ENCODE measurements around the gene ATR. TPM values are rescaled to one million over a fixed set of nuclear protein-coding genes. Genes with fewer than 3 reads are reported as not detected.
"Not testable (repeated sequence)": the region's sequence is repeated elsewhere in the genome, so short reads cannot be mapped to it uniquely, and the experiment has no call there.

The ATR gene
- total RNA-seq, 1 experiment from 2014 or later = 74.4 TPM

GRCh38 chr3:142601713-142602112 lies 23.2 kb upstream of the ATR start:
- Histone ChIP-seq H3K36me3 (ENCODE audit: insufficient read depth, low read length) (no peaks in the 10 kb centered on the region), H3K27me3 (ENCODE audit: low read length) (no peaks in the 10 kb centered on the region), H3K9ac (ENCODE audit: low read length) (no peak overlapping the region), H2AFZ (ENCODE audit: low read length) (no peak overlapping the region), H3K79me2 (ENCODE audit: low read length) (no peaks in the 10 kb centered on the region), H3K4me1 (ENCODE audit: low read length) (peaks cover 5% of the 10 kb centered on the region), H3K27ac (ENCODE audit: low read length) (no peak overlapping the region), H3K9me2 (replicated peaks; ENCODE audit: insufficient read depth, low read length) (no peaks in the 10 kb centered on the region), H3K4me3 (ENCODE audit: low read length) (no peak overlapping the region), H3K9me3 (ENCODE audit: low read length) (no peaks in the 10 kb centered on the region), H3K4me2 (ENCODE audit: low read depth, low read length, poor library complexity, severe bottlenecking) (no peak overlapping the region), H4K20me1 (ENCODE audit: insufficient read depth, low read depth, low read length) (no peaks in the 10 kb centered on the region)
- no peak for DNase-seq

GRCh38 chr3:142597906-142598305 lies 19.4 kb upstream of the ATR start:
- H3K4me2 ChIP-seq (ENCODE audit: low read depth, low read length, poor library complexity, severe bottlenecking) = no peak overlapping the region

GRCh38 chr3:142596726-142597088 lies 18.2 kb upstream of the ATR start:
- no peaks in the 10 kb centered on the region for H3K79me2 ChIP-seq (ENCODE audit: low read length)
- H3K4me3 ChIP-seq (ENCODE audit: low read length) = peak overlapping the region; percentile 84
- no peaks in the 10 kb centered on the region for H4K20me1 ChIP-seq (ENCODE audit: insufficient read depth, low read depth, low read length)
- H3K9me3 ChIP-seq (ENCODE audit: low read length) = no peaks in the 10 kb centered on the region
- H3K27me3 ChIP-seq (ENCODE audit: low read length) = 0 out of 2 replicates have a peak, but pooled peaks cover 5% of the 10 kb centered on the region
- no peak for DNase-seq
- no peaks in the 10 kb centered on the region for H3K9me2 ChIP-seq (replicated peaks; ENCODE audit: insufficient read depth, low read length)
- H3K9ac ChIP-seq (ENCODE audit: low read length) = peak overlapping the region; percentile 68
- peak overlapping the region; percentile 100 for H2AFZ ChIP-seq (ENCODE audit: low read length)
- no peak overlapping the region for H3K27ac ChIP-seq (ENCODE audit: low read length)
- no peaks in the 10 kb centered on the region for H3K36me3 ChIP-seq (ENCODE audit: insufficient read depth, low read length)
- peaks cover 21% of the 10 kb centered on the region for H3K4me1 ChIP-seq (ENCODE audit: low read length)
- peak overlapping the region; percentile 99 for H3K4me2 ChIP-seq (ENCODE audit: low read depth, low read length, poor library complexity, severe bottlenecking)

More at GRCh38 chr3:142597906-142598305, 19.4 kb upstream of the ATR start:
- Histone ChIP-seq H3K36me3 (ENCODE audit: insufficient read depth, low read length) (no peaks in the 10 kb centered on the region), H3K9me2 (replicated peaks; ENCODE audit: insufficient read depth, low read length) (no peaks in the 10 kb centered on the region), H3K4me1 (ENCODE audit: low read length) (peaks cover 21% of the 10 kb centered on the region), H3K9ac (ENCODE audit: low read length) (no peak overlapping the region), H3K9me3 (ENCODE audit: low read length) (no peaks in the 10 kb centered on the region), H3K27ac (ENCODE audit: low read length) (no peak overlapping the region), H4K20me1 (ENCODE audit: insufficient read depth, low read depth, low read length) (no peaks in the 10 kb centered on the region), H3K27me3 (ENCODE audit: low read length) (0 out of 2 replicates have a peak, but pooled peaks cover 5% of the 10 kb centered on the region), H3K79me2 (ENCODE audit: low read length) (no peaks in the 10 kb centered on the region), H2AFZ (ENCODE audit: low read length) (no peak overlapping the region), H3K4me3 (ENCODE audit: low read length) (no peak overlapping the region)
- no peak for DNase-seq

GRCh38 chr3:142595951-142596725 lies 17.6 kb upstream of the ATR start, which contains the start of gene PLS1:
TSS of gene PLS1 (plus strand) at chr3:142596393. CDS start at chr3:142664238, 67,845 bp downstream.
- Histone ChIP-seq H3K79me2 (ENCODE audit: low read length) (no peaks in the 10 kb centered on the region), H3K4me2 (ENCODE audit: low read depth, low read length, poor library complexity, severe bottlenecking) (peak within 1 kb of the TSS; percentile 99), H4K20me1 (ENCODE audit: insufficient read depth, low read depth, low read length) (no peaks in the 10 kb centered on the region), H3K4me1 (ENCODE audit: low read length) (peaks cover 21% of the 10 kb centered on the region), H2AFZ (ENCODE audit: low read length) (peak within 1 kb of the TSS; percentile 100), H3K9ac (ENCODE audit: low read length) (peak within 1 kb of the TSS; percentile 68), H3K27ac (ENCODE audit: low read length) (no peak within 1 kb of the TSS), H3K9me2 (replicated peaks; ENCODE audit: insufficient read depth, low read length) (no peaks in the 10 kb centered on the region), H3K9me3 (ENCODE audit: low read length) (no peaks in the 10 kb centered on the region), H3K4me3 (ENCODE audit: low read length) (peak within 1 kb of the TSS; percentile 84), H3K36me3 (ENCODE audit: insufficient read depth, low read length) (no peaks in the 10 kb centered on the region), H3K27me3 (ENCODE audit: low read length) (0 out of 2 replicates have a peak, but pooled peaks cover 5% of the 10 kb centered on the region)
- peak; percentile 90 for DNase-seq

GRCh38 chr3:142595581-142595950 lies 17.0 kb upstream of the ATR start:
- H4K20me1 ChIP-seq (ENCODE audit: insufficient read depth, low read depth, low read length) = no peaks in the 10 kb centered on the region
- no peak for DNase-seq
- no peaks in the 10 kb centered on the region for H3K79me2 ChIP-seq (ENCODE audit: low read length)
- H3K27ac ChIP-seq (ENCODE audit: low read length) = no peak overlapping the region
- peak overlapping the region; percentile 99 for H3K4me2 ChIP-seq (ENCODE audit: low read depth, low read length, poor library complexity, severe bottlenecking)
- 0 out of 2 replicates have a peak, but pooled peaks cover 5% of the 10 kb centered on the region for H3K27me3 ChIP-seq (ENCODE audit: low read length)
- no peaks in the 10 kb centered on the region for H3K36me3 ChIP-seq (ENCODE audit: insufficient read depth, low read length)
- no peaks in the 10 kb centered on the region for H3K9me2 ChIP-seq (replicated peaks; ENCODE audit: insufficient read depth, low read length)
- H3K9me3 ChIP-seq (ENCODE audit: low read length) = no peaks in the 10 kb centered on the region
- peak overlapping the region; percentile 100 for H2AFZ ChIP-seq (ENCODE audit: low read length)
- peaks cover 21% of the 10 kb centered on the region for H3K4me1 ChIP-seq (ENCODE audit: low read length)
- peak overlapping the region; percentile 68 for H3K9ac ChIP-seq (ENCODE audit: low read length)
- H3K4me3 ChIP-seq (ENCODE audit: low read length) = peak overlapping the region; percentile 84

GRCh38 chr3:142595141-142595540 lies 16.6 kb upstream of the ATR start:
- H3K27ac ChIP-seq (ENCODE audit: low read length) = no peak overlapping the region
- no peaks in the 10 kb centered on the region for H3K9me2 ChIP-seq (replicated peaks; ENCODE audit: insufficient read depth, low read length)
- H3K4me3 ChIP-seq (ENCODE audit: low read length) = no peak overlapping the region; the same call in 1 of the 2 replicates
- H3K36me3 ChIP-seq (ENCODE audit: insufficient read depth, low read length) = no peaks in the 10 kb centered on the region
- H3K79me2 ChIP-seq (ENCODE audit: low read length) = no peaks in the 10 kb centered on the region
- H4K20me1 ChIP-seq (ENCODE audit: insufficient read depth, low read depth, low read length) = no peaks in the 10 kb centered on the region
- 0 out of 2 replicates have a peak overlapping the region, but pooled peaks have one; percentile 100 for H2AFZ ChIP-seq (ENCODE audit: low read length)
- H3K4me1 ChIP-seq (ENCODE audit: low read length) = peaks cover 21% of the 10 kb centered on the region
- no peaks in the 10 kb centered on the region for H3K9me3 ChIP-seq (ENCODE audit: low read length)
- DNase-seq = no peak
- H3K27me3 ChIP-seq (ENCODE audit: low read length) = 0 out of 2 replicates have a peak, but pooled peaks cover 5% of the 10 kb centered on the region
- H3K4me2 ChIP-seq (ENCODE audit: low read depth, low read length, poor library complexity, severe bottlenecking) = peak overlapping the region; percentile 99
- no peak overlapping the region for H3K9ac ChIP-seq (ENCODE audit: low read length)

GRCh38 chr3:142592268-142592667 lies 13.7 kb upstream of the ATR start:
- not testable (repeated sequence) for H3K9me2 ChIP-seq (replicated peaks; ENCODE audit: insufficient read depth, low read length); H3K27me3 ChIP-seq (ENCODE audit: low read length); H2AFZ ChIP-seq (ENCODE audit: low read length); H3K36me3 ChIP-seq (ENCODE audit: insufficient read depth, low read length); H3K4me3 ChIP-seq (ENCODE audit: low read length); H3K9ac ChIP-seq (ENCODE audit: low read length); H3K4me2 ChIP-seq (ENCODE audit: low read depth, low read length, poor library complexity, severe bottlenecking); H3K27ac ChIP-seq (ENCODE audit: low read length); H3K9me3 ChIP-seq (ENCODE audit: low read length); H4K20me1 ChIP-seq (ENCODE audit: insufficient read depth, low read depth, low read length); H3K79me2 ChIP-seq (ENCODE audit: low read length); DNase-seq
- H3K4me1 ChIP-seq (ENCODE audit: low read length) = peaks cover 21% of the 10 kb centered on the region

GRCh38 chr3:142588703-142589102 lies 10.2 kb upstream of the ATR start:
- Histone ChIP-seq H3K9ac (ENCODE audit: low read length) (no peak overlapping the region), H3K9me3 (ENCODE audit: low read length) (no peaks in the 10 kb centered on the region), H3K27ac (ENCODE audit: low read length) (no peak overlapping the region), H3K4me3 (ENCODE audit: low read length) (no peak overlapping the region), H3K4me1 (ENCODE audit: low read length) (no peaks in the 10 kb centered on the region), H3K9me2 (replicated peaks; ENCODE audit: insufficient read depth, low read length) (no peaks in the 10 kb centered on the region), H2AFZ (ENCODE audit: low read length) (no peak overlapping the region), H3K79me2 (ENCODE audit: low read length) (no peaks in the 10 kb centered on the region), H4K20me1 (ENCODE audit: insufficient read depth, low read depth, low read length) (no peaks in the 10 kb centered on the region), H3K27me3 (ENCODE audit: low read length) (no peaks in the 10 kb centered on the region), H3K4me2 (ENCODE audit: low read depth, low read length, poor library complexity, severe bottlenecking) (no peak overlapping the region), H3K36me3 (ENCODE audit: insufficient read depth, low read length) (no peaks in the 10 kb centered on the region)
- DNase-seq = no peak
